ENCODE results near the gene CACYBP. TPM values are rescaled to one million over a fixed set of nuclear protein-coding genes. Genes with fewer than 3 reads are reported as not detected.

CACYBP gene
- total and polyA plus RNA-seq, 4 donors = 98.4 to 205 (median 149) TPM

DNA sequence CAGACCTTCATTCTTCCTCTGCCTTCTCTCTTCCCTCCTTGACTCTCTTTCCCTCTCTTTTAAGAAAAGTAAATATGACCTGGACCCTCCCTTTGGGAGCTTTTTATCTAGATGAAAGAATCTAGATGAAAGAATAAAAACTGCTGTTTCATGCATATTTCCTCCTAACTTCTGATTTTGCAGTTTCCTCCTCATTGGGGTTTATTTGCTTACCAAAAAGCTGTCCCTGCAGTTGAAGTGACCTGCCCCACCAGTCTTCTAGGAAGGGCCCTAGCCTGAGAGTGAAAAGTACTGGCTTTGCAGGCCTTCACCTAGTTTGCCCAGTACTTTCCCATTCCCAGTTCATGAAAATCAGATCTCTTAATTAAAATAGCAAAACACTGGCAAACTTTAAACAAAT lies 28.3 kb upstream of the CACYBP start:
- H3K9me3 ChIP-seq (ENCODE audit: control insufficient read depth, insufficient read depth, low read length) = no peaks in the 10 kb centered on the region
- no peak for DNase-seq (ENCODE audit: low read depth in 4 of 6, low spot score in 6 of 6)
- H3K4me1 ChIP-seq (ENCODE audit: control insufficient read depth, insufficient read depth, low read length) = no peaks in the 10 kb centered on the region
- no peak overlapping the region for H3K27ac ChIP-seq (ENCODE audit: low read depth, low read length)
- H3K27me3 ChIP-seq (ENCODE audit: control insufficient read depth, insufficient read depth, low read length) = no peaks in the 10 kb centered on the region
- H3K4me3 ChIP-seq (ENCODE audit: low read depth, low read length) = no peak overlapping the region
- no peaks in the 10 kb centered on the region for H3K36me3 ChIP-seq (ENCODE audit: control insufficient read depth, insufficient read depth, low read length)

GRCh38 chr1:174971902-174972301 lies 27.8 kb upstream of the CACYBP start:
- no CpG with 5 or more reads among the region's 2 CpGs for WGBS (ENCODE audit: insufficient coverage)
- Histone ChIP-seq H3K36me3 (ENCODE audit: control insufficient read depth, insufficient read depth, low read length) (no peaks in the 10 kb centered on the region), H3K27ac (ENCODE audit: low read depth, low read length) (no peak overlapping the region), H3K9me3 (ENCODE audit: control insufficient read depth, insufficient read depth, low read length) (no peaks in the 10 kb centered on the region), H3K4me3 (ENCODE audit: low read depth, low read length) (no peak overlapping the region), H3K27me3 (ENCODE audit: control insufficient read depth, insufficient read depth, low read length) (no peaks in the 10 kb centered on the region), H3K4me1 (ENCODE audit: control insufficient read depth, insufficient read depth, low read length) (no peaks in the 10 kb centered on the region)
- no peak for DNase-seq (ENCODE audit: low read depth in 4 of 6, low spot score in 6 of 6)

- DNase-seq (ENCODE audit: low read depth in 4 of 6, low spot score in 6 of 6) = peak in 1 of 6 donors; percentile 12
These were observed 25.0 kb upstream of the CACYBP start for GRCh38 chr1:174974711-174975119.

DNA sequence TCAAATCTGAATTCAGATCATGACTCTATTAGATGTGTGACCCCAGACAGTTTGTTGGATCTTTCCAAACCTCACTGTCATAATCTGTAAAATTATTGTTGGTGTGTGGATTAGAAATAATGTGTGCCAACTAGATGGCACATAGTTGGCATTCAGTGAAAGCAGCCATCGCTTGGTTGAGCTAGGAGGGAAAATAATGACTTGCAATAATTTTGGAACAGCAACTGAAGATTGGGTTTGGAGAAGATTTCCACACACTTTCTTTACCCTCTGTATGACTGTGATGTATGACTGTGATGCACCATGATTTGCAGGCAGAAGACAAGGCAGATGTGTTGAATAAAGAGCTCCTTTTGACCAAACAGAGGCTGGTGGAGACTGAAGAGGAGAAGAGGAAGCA lies 24.0 kb upstream of the CACYBP start:
- H3K27ac ChIP-seq (ENCODE audit: low read depth, low read length) = no peak overlapping the region
- DNase-seq (ENCODE audit: low read depth in 4 of 6, low spot score in 6 of 6) = no peak
- no peak overlapping the region for H3K4me3 ChIP-seq (ENCODE audit: low read depth, low read length)
- peaks cover 6% of the 10 kb centered on the region for H3K36me3 ChIP-seq (ENCODE audit: control insufficient read depth, insufficient read depth, low read length)
- H3K4me1 ChIP-seq (ENCODE audit: control insufficient read depth, insufficient read depth, low read length) = no peaks in the 10 kb centered on the region
- no peaks in the 10 kb centered on the region for H3K27me3 ChIP-seq (ENCODE audit: control insufficient read depth, insufficient read depth, low read length)
- WGBS (ENCODE audit: insufficient coverage) = no CpG with 5 or more reads among the region's 1 CpG
- H3K9me3 ChIP-seq (ENCODE audit: control insufficient read depth, insufficient read depth, low read length) = no peaks in the 10 kb centered on the region

More at GRCh38 chr1:174974711-174975119, 25.0 kb upstream of the CACYBP start:
- Histone ChIP-seq H3K36me3 (ENCODE audit: control insufficient read depth, insufficient read depth, low read length) (peaks cover 6% of the 10 kb centered on the region), H3K27ac (ENCODE audit: low read depth, low read length) (no peak overlapping the region), H3K9me3 (ENCODE audit: control insufficient read depth, insufficient read depth, low read length) (no peaks in the 10 kb centered on the region), H3K4me3 (ENCODE audit: low read depth, low read length) (no peak overlapping the region), H3K4me1 (ENCODE audit: control insufficient read depth, insufficient read depth, low read length) (no peaks in the 10 kb centered on the region), H3K27me3 (ENCODE audit: control insufficient read depth, insufficient read depth, low read length) (no peaks in the 10 kb centered on the region)
- 84% methylated on average over 2 of the region's 2 CpGs for WGBS (ENCODE audit: insufficient coverage)

DNA sequence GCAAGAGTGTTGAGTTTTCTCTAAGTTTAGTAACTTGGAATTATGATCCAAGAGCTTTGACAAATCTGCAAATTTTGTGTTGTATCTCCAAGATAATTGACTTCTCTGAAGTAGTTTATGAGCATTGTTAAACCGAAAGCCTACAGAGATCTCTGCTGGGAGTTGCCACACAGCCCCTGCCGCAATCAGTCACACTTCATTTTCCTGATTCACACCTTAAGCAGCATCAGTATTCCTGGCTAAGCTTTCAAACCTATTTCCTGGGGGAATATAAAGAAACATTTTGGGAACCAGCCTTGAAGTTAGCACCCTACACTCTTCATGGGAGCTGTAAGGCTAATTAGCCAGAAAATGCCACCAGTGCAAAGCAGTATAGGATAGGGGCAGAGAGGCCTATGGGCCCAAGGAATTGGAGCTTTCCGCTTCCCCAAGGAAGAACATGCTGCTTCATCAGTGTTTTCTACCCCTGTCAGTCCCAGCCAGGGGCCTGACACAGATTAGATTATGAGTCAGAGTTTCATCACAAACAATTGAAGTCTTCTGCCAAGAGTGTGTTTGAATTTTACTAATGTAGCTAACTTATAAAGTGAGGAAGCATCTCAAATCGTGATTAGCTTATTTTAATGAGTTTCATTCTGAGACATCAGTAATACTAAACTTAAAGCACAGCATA lies 23.2 kb upstream of the CACYBP start:
- no peaks in the 10 kb centered on the region for H3K27me3 ChIP-seq (ENCODE audit: control insufficient read depth, insufficient read depth, low read length)
- no CpG with 5 or more reads among the region's 4 CpGs for WGBS (ENCODE audit: insufficient coverage)

DNA sequence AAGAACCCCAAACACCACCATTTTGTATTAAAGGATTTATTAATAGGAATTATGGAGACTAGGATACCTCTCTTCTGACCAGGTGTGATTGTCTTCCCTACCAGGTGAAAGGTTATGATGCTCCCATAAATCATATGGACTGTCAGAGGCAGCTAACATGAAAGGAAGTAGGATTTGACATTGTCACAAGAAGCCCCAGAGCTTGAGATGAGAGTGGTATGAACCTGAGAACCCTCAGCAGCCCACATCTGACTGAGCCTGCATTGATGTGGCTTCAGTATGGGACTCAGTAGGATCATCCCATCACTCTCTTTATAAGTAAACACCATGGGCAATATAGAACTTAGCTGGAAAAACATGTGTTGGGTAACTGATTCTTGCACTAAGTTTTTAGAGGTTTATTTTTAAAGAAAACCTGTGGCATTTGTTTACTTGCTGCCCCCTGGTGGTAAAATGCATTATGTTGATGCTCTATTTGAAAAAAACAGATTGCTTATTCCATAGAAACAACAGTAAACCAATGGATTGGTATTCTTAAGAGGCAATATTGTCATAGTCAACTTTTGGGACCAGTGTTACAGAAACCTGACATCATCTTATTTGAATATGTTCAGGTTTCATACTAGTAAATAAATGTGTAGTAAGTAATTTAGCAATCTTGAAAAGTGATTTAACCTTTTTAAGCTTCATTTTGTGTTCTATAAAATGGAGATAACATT lies 16.6 kb upstream of the CACYBP start:
- H3K9me3 ChIP-seq (ENCODE audit: control insufficient read depth, insufficient read depth, low read length) = no peaks in the 10 kb centered on the region
- H3K27ac ChIP-seq (ENCODE audit: low read depth, low read length) = no peak overlapping the region
- no peak overlapping the region for H3K4me3 ChIP-seq (ENCODE audit: low read depth, low read length)
- peaks cover 6% of the 10 kb centered on the region for H3K36me3 ChIP-seq (ENCODE audit: control insufficient read depth, insufficient read depth, low read length)
- DNase-seq (ENCODE audit: low read depth in 4 of 6, low spot score in 6 of 6) = peak in 4 of 6 donors; percentile 31 to 90 (median 66)
- H3K27me3 ChIP-seq (ENCODE audit: control insufficient read depth, insufficient read depth, low read length) = no peaks in the 10 kb centered on the region
- H3K4me1 ChIP-seq (ENCODE audit: control insufficient read depth, insufficient read depth, low read length) = no peaks in the 10 kb centered on the region

More for the DNA sequence above, 23.2 kb upstream of the CACYBP start:
- H3K36me3 ChIP-seq (ENCODE audit: control insufficient read depth, insufficient read depth, low read length) = peaks cover 6% of the 10 kb centered on the region
- no peak overlapping the region for H3K4me3 ChIP-seq (ENCODE audit: low read depth, low read length)
- DNase-seq (ENCODE audit: low read depth in 4 of 6, low spot score in 6 of 6) = peak in 1 of 6 donors; percentile 43
- H3K27ac ChIP-seq (ENCODE audit: low read depth, low read length) = no peak overlapping the region
- no peaks in the 10 kb centered on the region for H3K4me1 ChIP-seq (ENCODE audit: control insufficient read depth, insufficient read depth, low read length)
- no peaks in the 10 kb centered on the region for H3K9me3 ChIP-seq (ENCODE audit: control insufficient read depth, insufficient read depth, low read length)

GRCh38 chr1:174984952-174985351 lies 14.8 kb upstream of the CACYBP start:
- H3K4me1 ChIP-seq (ENCODE audit: control insufficient read depth, insufficient read depth, low read length) = no peaks in the 10 kb centered on the region
- H3K27ac ChIP-seq (ENCODE audit: low read depth, low read length) = no peak overlapping the region
- 98% methylated on average over 4 of the region's 4 CpGs for WGBS (ENCODE audit: insufficient coverage)
- no peak overlapping the region for H3K4me3 ChIP-seq (ENCODE audit: low read depth, low read length)
- no peaks in the 10 kb centered on the region for H3K36me3 ChIP-seq (ENCODE audit: control insufficient read depth, insufficient read depth, low read length)
- H3K27me3 ChIP-seq (ENCODE audit: control insufficient read depth, insufficient read depth, low read length) = no peaks in the 10 kb centered on the region
- DNase-seq (ENCODE audit: low read depth in 4 of 6, low spot score in 6 of 6) = no peak
- H3K9me3 ChIP-seq (ENCODE audit: control insufficient read depth, insufficient read depth, low read length) = no peaks in the 10 kb centered on the region

DNA sequence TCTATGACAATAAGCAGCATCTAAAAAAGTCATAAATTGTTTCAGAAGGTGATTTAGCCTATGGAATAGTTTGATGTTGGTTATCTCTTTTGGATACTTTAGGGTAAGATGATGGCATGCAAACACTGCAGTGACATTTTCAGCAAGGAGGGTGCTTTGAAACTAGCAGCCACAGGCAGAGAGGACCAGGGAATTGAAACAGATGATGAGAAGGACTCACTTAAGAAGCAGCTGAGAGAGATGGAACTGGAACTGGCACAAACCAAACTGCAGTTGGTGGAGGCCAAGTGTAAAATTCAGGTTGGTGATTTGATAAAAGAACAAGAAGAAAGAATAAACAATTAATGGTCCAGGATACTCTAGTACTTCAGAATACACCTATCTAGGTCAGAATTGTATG lies 11.2 kb upstream of the CACYBP start:
- H3K4me3 ChIP-seq (ENCODE audit: low read depth, low read length) = no peak overlapping the region
- no peak for DNase-seq (ENCODE audit: low read depth in 4 of 6, low spot score in 6 of 6)
- no peak overlapping the region for H3K27ac ChIP-seq (ENCODE audit: low read depth, low read length)
- no peaks in the 10 kb centered on the region for H3K4me1 ChIP-seq (ENCODE audit: control insufficient read depth, insufficient read depth, low read length)
- H3K9me3 ChIP-seq (ENCODE audit: control insufficient read depth, insufficient read depth, low read length) = no peaks in the 10 kb centered on the region
- no peaks in the 10 kb centered on the region for H3K36me3 ChIP-seq (ENCODE audit: control insufficient read depth, insufficient read depth, low read length)
- H3K27me3 ChIP-seq (ENCODE audit: control insufficient read depth, insufficient read depth, low read length) = no peaks in the 10 kb centered on the region

DNA sequence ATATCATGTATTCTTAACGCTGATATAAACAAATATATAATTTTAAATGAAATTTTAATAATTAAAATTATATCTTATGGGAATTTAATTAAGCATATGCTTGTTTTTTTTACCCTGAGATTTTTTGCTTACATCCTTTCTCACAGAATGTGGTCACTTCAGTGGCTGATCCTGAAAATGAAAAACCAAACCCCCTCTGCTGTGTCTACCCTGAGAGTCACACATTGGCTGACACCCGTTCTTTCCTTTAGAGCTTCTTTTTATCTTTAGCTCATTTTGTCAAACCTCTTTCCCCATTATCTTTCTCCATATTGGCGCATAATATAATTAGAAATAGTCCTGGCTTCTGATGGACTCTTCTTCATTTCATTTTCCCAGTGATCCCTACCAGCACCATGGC lies 10.8 kb upstream of the CACYBP start:
- no peaks in the 10 kb centered on the region for H3K36me3 ChIP-seq (ENCODE audit: control insufficient read depth, insufficient read depth, low read length)
- H3K27me3 ChIP-seq (ENCODE audit: control insufficient read depth, insufficient read depth, low read length) = no peaks in the 10 kb centered on the region
- no peak overlapping the region for H3K27ac ChIP-seq (ENCODE audit: low read depth, low read length)
- H3K4me1 ChIP-seq (ENCODE audit: control insufficient read depth, insufficient read depth, low read length) = no peaks in the 10 kb centered on the region
- 100% methylated on average over 2 of the region's 3 CpGs for WGBS (ENCODE audit: insufficient coverage)
- H3K9me3 ChIP-seq (ENCODE audit: control insufficient read depth, insufficient read depth, low read length) = no peaks in the 10 kb centered on the region
- DNase-seq (ENCODE audit: low read depth in 4 of 6, low spot score in 6 of 6) = no peak
- H3K4me3 ChIP-seq (ENCODE audit: low read depth, low read length) = no peak overlapping the region

GRCh38 chr1:174989536-174990220 lies 10.1 kb upstream of the CACYBP start:
- no peaks in the 10 kb centered on the region for H3K4me1 ChIP-seq (ENCODE audit: control insufficient read depth, insufficient read depth, low read length)
- H3K4me3 ChIP-seq (ENCODE audit: low read depth, low read length) = no peak overlapping the region
- no peak overlapping the region for H3K27ac ChIP-seq (ENCODE audit: low read depth, low read length)
- 77% methylated on average over 4 of the region's 5 CpGs for WGBS (ENCODE audit: insufficient coverage)
- no peaks in the 10 kb centered on the region for H3K9me3 ChIP-seq (ENCODE audit: control insufficient read depth, insufficient read depth, low read length)
- H3K36me3 ChIP-seq (ENCODE audit: control insufficient read depth, insufficient read depth, low read length) = no peaks in the 10 kb centered on the region
- no peaks in the 10 kb centered on the region for H3K27me3 ChIP-seq (ENCODE audit: control insufficient read depth, insufficient read depth, low read length)
- no peak for DNase-seq (ENCODE audit: low read depth in 4 of 6, low spot score in 6 of 6)
